Testis (tissue), 2 donors: ENCODE results near the gene METTL16.

Experiments used
- CTCF ChIP-seq, 3 experiments: fragments of 450-650 bp in 2 of 3; fragments of 200-600 bp in 1 of 3; sonication (generic) in 1 of 3; IDR thresholded peaks; one replicate each; pipeline ENCODE4 v1.5.1; 2016 to 2019; ENCODE audit warnings: antibody characterized with exemption in 3 of 3, mild to moderate bottlenecking in 2 of 3, moderate library complexity in 1 of 3
- POLR2A ChIP-seq: fragments of 450-650 bp; IDR thresholded peaks from one replicate; pipeline ENCODE4 v1.6.1; 2017; ENCODE audit warnings: antibody characterized with exemption, mild to moderate bottlenecking, moderate library complexity

- TF ChIP-seq CTCF (IDR thresholded peaks at IDR 0.05) (no peak), POLR2A (no peak)
These were observed 124.3 kb downstream of the METTL16 start for GRCh38 chr17:2387086-2388019.
